Keratinocyte (primary cell): ENCODE results near the gene RO60.

ENCODE experiments used
- EZH2 ChIP-seq: IDR thresholded peaks from one replicate; pipeline ENCODE4 v1.6.1; 2012; ENCODE audit warnings: inconsistent platforms, mild to moderate bottlenecking, low read length, moderate library complexity
- TF ChIP-seq, protein P1 (sequence below), 3 experiments: IDR thresholded peaks in 1 of 3; conservative IDR thresholded peaks in 1 of 3; optimal IDR thresholded peaks in 1 of 3; 2 replicates in 2 of 3; 3 replicates in 1 of 3; pipeline versions ENCODE3 to v1.5.1; 2011; ENCODE audit warnings: low read length in 3 of 3, mild to moderate bottlenecking in 3 of 3, moderate library complexity in 2 of 3, control low read depth in 1 of 3, inconsistent platforms in 1 of 3; ENCODE audit not compliant: insufficient read depth in 2 of 3; ENCODE audit errors: extremely low read depth in 1 of 3

DNA sequence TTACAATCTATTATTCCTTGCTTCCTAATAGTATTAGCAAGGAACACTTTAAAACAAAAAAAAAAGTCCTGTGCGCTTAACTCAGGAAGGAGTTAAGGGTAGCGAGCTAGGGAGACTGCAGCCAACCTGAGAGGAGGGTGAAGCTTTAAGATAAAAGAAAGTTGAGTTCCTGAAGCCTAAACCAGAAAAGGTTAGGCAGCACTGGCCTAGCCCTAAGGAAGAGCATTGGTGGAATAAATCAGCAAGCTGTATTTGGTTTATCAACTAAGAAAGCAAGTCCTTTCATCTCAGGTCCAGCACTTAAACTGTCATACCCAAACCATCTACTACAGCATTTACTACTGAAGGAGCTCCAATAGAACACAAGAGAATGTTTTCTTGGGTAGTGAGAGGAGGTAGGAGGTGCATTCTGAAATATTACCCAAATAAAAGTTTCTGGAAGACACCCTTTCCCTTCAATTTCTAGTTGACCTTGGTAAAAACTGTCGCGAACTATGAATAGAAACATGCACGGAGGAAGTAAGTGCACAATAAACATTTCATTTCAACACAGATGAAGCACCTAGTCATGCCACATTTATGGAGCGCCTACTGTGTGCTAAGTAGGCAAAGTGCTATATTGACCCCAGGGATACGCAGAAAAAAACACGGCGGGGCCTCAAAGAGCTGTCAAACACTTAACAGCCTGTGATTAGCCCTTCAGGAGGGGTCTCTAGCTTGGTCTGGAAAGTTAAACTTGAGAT lies 44.5 kb downstream of the RO60 start:
- TF ChIP-seq, protein P1, sequence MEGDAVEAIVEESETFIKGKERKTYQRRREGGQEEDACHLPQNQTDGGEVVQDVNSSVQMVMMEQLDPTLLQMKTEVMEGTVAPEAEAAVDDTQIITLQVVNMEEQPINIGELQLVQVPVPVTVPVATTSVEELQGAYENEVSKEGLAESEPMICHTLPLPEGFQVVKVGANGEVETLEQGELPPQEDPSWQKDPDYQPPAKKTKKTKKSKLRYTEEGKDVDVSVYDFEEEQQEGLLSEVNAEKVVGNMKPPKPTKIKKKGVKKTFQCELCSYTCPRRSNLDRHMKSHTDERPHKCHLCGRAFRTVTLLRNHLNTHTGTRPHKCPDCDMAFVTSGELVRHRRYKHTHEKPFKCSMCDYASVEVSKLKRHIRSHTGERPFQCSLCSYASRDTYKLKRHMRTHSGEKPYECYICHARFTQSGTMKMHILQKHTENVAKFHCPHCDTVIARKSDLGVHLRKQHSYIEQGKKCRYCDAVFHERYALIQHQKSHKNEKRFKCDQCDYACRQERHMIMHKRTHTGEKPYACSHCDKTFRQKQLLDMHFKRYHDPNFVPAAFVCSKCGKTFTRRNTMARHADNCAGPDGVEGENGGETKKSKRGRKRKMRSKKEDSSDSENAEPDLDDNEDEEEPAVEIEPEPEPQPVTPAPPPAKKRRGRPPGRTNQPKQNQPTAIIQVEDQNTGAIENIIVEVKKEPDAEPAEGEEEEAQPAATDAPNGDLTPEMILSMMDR (optimal IDR thresholded peaks at IDR 0.05 in 1 of 3, IDR thresholded peaks at IDR 0.05 in 1 of 3, conservative IDR thresholded peaks at IDR 0.05 in 1 of 3; ENCODE audit: extremely low read depth in 1 of 3, insufficient read depth in 2 of 3, low read length in 3 of 3), result no peak
- TF ChIP-seq EZH2, result no peak
